Epithelial cell of umbilical artery (primary cell): ENCODE measurements around the gene HMBS. TPM values are rescaled to one million over a fixed set of nuclear protein-coding genes. Genes with fewer than 3 reads are reported as not detected.

ENCODE experiments used
- total RNA-seq: library from RNA; depleted of rRNA; stranded (reverse); fragments of >200 nt; gene quantifications from 2 replicates; pipeline ENCODE4 v1.2.3, GENCODE V29; 2014

The HMBS gene
- 6.5 and 13.2 TPM in 2 replicates for total RNA-seq

DNA sequence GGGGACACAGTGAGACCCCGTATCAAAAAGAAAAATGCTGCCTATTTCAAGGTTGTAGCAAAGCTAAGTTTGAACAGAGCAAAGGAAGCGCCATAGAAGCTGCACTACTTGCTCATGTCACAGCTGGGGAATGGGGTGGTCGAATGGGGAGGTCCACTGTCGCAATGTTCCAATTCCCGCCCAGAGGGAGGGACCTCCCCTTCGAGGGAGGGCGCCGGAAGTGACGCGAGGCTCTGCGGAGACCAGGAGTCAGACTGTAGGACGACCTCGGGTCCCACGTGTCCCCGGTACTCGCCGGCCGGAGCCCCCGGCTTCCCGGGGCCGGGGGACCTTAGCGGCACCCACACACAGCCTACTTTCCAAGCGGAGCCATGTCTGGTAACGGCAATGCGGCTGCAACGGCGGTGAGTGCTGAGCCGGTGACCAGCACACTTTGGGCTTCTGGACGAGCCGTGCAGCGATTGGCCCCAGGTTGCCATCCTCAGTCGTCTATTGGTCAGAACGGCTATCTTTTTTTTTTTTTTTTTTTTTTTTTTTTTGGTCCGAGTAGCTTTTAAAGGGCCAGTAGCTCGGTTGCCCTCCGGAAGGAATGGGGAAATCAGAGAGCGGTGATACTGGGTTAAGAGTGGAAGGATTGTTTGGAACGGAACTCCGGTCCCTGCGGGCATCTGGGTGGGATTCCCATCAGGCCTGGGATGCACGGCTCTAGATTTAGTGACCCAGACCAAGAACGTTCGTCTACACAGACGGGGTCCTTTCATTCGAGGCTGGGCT, at the start of gene HMBS:
HMBS (plus strand) TSS at position 219 of the 774 bp plus-strand sequence; CDS start at position 372, 153 bp downstream.

GRCh38 chr11:119057000-119057769, 27.5 kb upstream of the HMBS start, which contains the start of gene HYOU1:
HYOU1 (minus strand) TSS chr11:119057205; CDS start chr11:119056160, 1,045 bp downstream.

DNA sequence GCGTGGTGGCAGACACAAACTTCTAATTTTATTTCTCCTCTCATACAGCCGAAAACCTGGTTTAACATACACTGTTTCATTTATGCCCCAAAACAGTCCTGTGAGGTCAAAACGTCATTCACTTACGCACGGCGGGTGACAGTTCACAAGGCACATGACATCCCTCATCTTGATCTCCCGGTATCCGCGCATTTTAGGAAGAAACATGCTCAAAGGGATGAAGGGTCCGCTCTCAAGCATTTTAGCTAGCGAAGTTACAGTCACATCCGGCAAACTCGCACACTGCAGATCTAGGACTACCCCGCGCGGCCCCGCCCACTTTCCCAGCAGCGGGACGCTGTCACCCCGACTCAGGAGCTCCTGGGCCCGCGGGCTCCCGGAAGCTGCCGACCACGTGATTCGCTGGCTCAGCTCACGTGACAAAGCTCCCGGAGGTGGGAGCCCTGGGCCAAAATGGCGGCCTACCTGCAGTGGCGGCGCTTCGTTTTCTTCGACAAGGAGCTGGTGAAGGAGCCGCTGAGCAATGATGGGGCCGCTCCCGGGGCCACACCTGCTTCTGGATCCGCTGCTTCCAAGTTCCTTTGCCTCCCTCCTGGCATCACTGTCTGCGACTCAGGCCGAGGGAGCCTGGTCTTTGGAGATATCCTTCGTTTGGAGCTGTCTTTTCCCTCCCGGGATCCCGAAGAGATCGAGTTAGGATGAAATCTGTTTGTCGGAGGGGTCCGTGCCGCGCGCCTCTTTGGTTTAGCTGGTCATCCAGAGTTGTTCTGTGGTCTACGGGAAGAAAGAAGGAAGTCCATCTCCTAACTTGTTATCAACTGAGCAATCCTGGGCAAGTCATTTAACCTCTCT, 17.1 kb upstream of the HMBS start, which contains the start of gene VPS11:
VPS11 (plus strand) TSS at position 448 of the 852 bp plus-strand sequence; CDS start at position 454, 6 bp downstream.

DNA sequence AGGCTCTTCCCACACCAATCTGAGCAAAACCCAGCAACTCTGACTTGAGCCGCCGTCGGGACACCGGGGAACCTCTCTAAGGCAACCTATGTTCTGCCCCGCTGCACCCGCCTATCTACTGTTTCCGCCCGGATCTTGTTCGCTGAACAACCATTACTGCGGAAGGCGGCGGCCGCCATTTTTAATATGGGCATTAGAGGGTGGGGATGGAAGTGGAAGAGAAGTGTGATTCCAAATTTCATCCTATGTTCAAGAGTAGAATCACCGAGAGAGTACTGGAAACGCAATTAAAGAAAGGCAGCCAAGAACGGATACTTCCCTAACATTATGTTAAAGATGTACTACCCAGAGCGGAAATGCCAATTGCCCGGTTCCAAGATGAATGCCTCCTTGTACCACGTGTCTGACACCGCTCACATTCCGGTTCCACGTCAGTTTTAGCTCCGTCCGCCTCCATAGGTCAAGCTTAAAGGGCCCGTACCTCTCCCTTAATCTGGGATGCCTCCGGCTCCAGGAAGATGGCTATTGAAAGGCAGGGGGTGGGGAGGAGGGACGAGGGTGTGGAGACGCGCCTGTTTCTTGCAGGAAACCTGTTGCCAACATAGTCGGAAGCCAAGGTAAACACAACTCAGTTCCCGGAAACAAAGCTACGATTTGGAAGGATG, 17.2 kb downstream of the HMBS start, which contains the start of gene DPAGT1:
DPAGT1 (minus strand) TSS at position 95 of the 665 bp plus-strand sequence. CDS start 198 bp downstream, outside the sequence.

DNA sequence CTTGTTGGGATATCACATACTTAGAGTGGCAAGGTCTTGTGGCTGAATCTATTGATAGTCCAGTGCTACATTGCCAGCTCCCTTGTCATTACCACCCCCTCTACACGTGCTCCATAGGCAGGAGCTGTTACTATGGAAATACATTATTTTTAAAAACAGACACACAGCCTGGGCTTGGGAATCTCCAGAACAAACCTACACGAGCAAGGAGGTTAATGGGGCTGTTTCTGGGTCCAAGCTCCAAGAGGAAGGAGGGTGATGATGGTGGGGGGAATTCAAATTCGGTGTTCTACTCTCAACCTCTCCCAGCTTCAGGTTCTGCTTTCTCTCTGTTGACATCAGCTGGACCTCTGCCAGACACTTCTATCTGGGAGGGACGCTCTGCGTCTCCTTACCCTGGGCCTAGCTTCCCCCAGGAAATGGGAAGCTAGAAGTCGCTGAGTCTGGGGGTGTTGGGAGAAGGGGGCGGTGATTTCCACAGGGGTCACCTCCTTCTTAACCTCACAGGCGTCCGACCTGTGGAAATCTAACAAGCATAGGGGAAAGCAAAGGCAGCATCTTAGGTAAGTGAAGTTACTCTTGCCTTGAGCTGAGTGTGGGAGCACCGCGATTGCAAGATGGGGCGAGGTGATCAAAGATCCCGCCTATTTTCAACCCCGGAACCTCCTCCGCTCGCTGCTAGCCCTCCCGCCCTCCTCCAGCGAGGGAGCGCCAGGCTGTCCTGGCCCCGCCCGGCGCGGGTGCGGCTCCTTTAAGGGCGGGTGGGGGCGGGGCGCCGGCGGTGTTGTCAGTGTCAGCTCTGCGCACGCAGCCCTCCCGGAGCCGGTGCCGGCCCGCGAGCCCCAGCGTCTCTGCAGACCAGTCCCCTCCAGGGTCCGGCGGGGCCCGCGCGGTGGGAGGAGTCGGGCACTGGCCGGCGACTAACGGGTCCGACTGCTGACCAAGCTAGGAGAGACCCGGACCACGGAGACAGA, 22.2 kb downstream of the HMBS start, which contains the start of gene C2CD2L:
C2CD2L (plus strand) TSS at position 781 of the 974 bp plus-strand sequence. CDS start 398 bp downstream, outside the sequence.

DNA sequence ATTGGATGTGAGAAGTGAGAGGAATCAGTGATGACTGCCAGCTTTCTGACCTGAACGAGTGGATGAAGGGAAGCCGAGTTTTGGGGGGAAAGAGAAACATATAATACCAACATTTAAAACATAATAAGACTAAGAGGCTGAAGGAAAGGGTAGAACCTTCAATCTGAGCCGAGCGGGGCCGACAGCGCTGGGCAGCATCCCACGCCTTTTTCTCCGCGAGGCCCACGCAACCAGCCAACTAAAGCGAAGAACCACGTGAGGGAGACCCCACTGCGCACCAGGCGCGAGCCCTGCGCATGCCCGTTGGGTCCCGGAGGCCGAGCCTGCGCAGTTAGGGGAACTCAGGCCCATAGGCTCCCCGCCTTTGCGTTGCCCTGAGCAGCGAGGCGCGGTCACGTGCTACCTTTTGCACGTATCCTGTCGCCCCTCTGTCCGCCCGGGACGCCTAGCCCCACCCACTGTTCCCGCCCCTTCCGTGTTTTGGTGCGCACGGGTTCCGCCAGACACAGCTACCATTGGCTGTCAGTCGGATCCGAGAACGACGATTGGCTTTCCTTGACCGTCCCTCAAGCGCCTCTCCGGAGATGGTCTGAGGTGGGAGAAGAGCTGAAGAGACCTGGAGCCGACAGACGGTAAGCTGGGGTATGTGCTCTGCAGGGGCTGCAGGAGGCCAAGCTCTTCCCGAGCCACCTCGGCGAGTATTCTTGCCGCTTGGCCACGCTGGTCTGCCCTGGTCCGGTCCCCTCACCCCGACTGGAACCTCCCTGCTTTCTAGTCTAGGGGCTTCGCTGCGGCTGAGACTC, 36.5 kb downstream of the HMBS start, which contains the start of gene HINFP:
HINFP (plus strand) TSS at position 573 of the 803 bp plus-strand sequence. CDS start 5,365 bp downstream, outside the sequence.

Other genes with a start within 250 kb of the HMBS start
- not detected in 2 replicates for gene CXCR5, start 201.0 kb upstream of the HMBS start, total RNA-seq
- 5.0 and 10.7 TPM in 2 replicates for gene BCL9L, start 159.0 kb upstream of the HMBS start, total RNA-seq
- gene UPK2, start 128.6 kb upstream of the HMBS start, total RNA-seq: not detected in 2 replicates
- gene FOXR1, start 113.1 kb upstream of the HMBS start, total RNA-seq: not detected in 2 replicates
- 8.8 and 20.8 TPM in 2 replicates for gene CENATAC, start 86.7 kb upstream of the HMBS start, total RNA-seq
- gene RPS25, start 66.5 kb upstream of the HMBS start, total RNA-seq: 761 and 2,413 TPM in 2 replicates
- 81.5 and 160 TPM in 2 replicates for gene TRAPPC4, start 66.1 kb upstream of the HMBS start, total RNA-seq
- gene SLC37A4, start 54.0 kb upstream of the HMBS start, total RNA-seq: 14.1 and 18.5 TPM in 2 replicates
- 235 and 332 TPM in 2 replicates for gene HYOU1, start 27.7 kb upstream of the HMBS start, total RNA-seq
- 18.5 and 20.2 TPM in 2 replicates for gene VPS11, start 17.1 kb upstream of the HMBS start, total RNA-seq
- gene DPAGT1, start 17.0 kb downstream of the HMBS start, total RNA-seq: 16.9 and 30.7 TPM in 2 replicates
- gene C2CD2L, start 22.5 kb downstream of the HMBS start, total RNA-seq: 1.8 and 2.9 TPM in 2 replicates
- gene HINFP, start 36.7 kb downstream of the HMBS start, total RNA-seq: 11.7 and 17.3 TPM in 2 replicates
- 0.15 and 0.32 TPM in 2 replicates for gene ABCG4, start 64.2 kb downstream of the HMBS start, total RNA-seq
- 10.5 and 14.6 TPM in 2 replicates for gene NLRX1, start 83.8 kb downstream of the HMBS start, total RNA-seq
- gene NHERF4, start 100.6 kb downstream of the HMBS start, total RNA-seq: not detected in 2 replicates
- gene CBL, start 121.5 kb downstream of the HMBS start, total RNA-seq: 10.4 and 11.9 TPM in 2 replicates
- 2,717 and 5,496 TPM in 2 replicates for gene MCAM, start 232.2 kb downstream of the HMBS start, total RNA-seq
- 3.8 and 3.9 TPM in 2 replicates for gene RNF26, start 249.6 kb downstream of the HMBS start, total RNA-seq